Measurements from ENCODE around the gene VAMP5. TPM values are rescaled to one million over a fixed set of nuclear protein-coding genes. Genes with fewer than 3 reads are reported as not detected.

The VAMP5 gene
- total and polyA plus RNA-seq, 2 donors (not counting 3 experiments of a cell fraction or from before 2014, with no cell fraction given) = 186 to 624 TPM

GRCh38 chr2:85580206-85580605 lies 4.0 kb upstream of the VAMP5 start:
- Histone ChIP-seq H2AFZ (ENCODE audit: low read depth, low read length) (no peak overlapping the region), H3K79me2 (ENCODE audit: control insufficient read depth, insufficient read depth, low read length) (no peaks in the 10 kb centered on the region), H3K9ac (replicated peaks; ENCODE audit: extremely low read depth, insufficient read depth, low read length) (no peak overlapping the region), H3K4me2 (ENCODE audit: insufficient read depth, low read length) (no peak overlapping the region), H3K4me1 (ENCODE audit: control insufficient read depth, extremely low read depth, insufficient read depth, low read length) (peaks cover 31% of the 10 kb centered on the region), H3K9me1 (replicated peaks; ENCODE audit: control insufficient read depth, extremely low read depth, insufficient read depth, low read length) (no peaks in the 10 kb centered on the region), H3K27ac (ENCODE audit: insufficient read depth, low read depth, low read length) (no peak overlapping the region), H4K20me1 (replicated peaks; ENCODE audit: control insufficient read depth, extremely low read depth, insufficient read depth, low read length) (no peaks in the 10 kb centered on the region), H3K27me3 (ENCODE audit: control insufficient read depth in 2 of 2, insufficient read depth in 2 of 2, low read length in 2 of 2) (no peaks in the 10 kb centered on the region), H3K4me3 (replicated peaks in 1 of 3; ENCODE audit: insufficient read depth in 1 of 3, low read depth in 1 of 3, low read length in 3 of 3) (no peak overlapping the region), H3K9me3 (replicated peaks; ENCODE audit: control insufficient read depth, insufficient read depth, low read length) (no peaks in the 10 kb centered on the region), H3K36me3 (ENCODE audit: control insufficient read depth in 2 of 2, extremely low read depth in 1 of 2, insufficient read depth in 2 of 2, low read length in 2 of 2) (no peaks in the 10 kb centered on the region)
- intact Hi-C loops (cut with micrococcal nuclease) (no loop called here), dilution Hi-C loops (cut with MboI; ENCODE audit: extremely low pct_ligation_motif_present, low sequenced_read_pairs) (no loop called here)
- POLR2A ChIA-PET = no interaction called here
- BruUV-seq (replicated peaks) = no TSS peak
- FAIRE-seq (no peak), DNase-seq (ENCODE audit: low read depth, low spot score) (no peak)
- TF ChIP-seq GATA2 (IDR thresholded peaks at IDR 0.05; ENCODE audit: insufficient read depth, insufficient read length, low read depth, low read length) = no peak
- TF ChIP-seq POLR2AphosphoS5 (IDR thresholded peaks at IDR 0.05; ENCODE audit: insufficient read depth, low read depth, low read length) = no peak
- TF ChIP-seq, protein P1, sequence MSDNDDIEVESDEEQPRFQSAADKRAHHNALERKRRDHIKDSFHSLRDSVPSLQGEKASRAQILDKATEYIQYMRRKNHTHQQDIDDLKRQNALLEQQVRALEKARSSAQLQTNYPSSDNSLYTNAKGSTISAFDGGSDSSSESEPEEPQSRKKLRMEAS (IDR thresholded peaks at IDR 0.05; ENCODE audit: insufficient read depth, insufficient read length) = no peak
- no peak for TF ChIP-seq JUN (IDR thresholded peaks at IDR 0.05; ENCODE audit: borderline replicate concordance, insufficient read depth, insufficient read length, low read depth)
- no peak for TF ChIP-seq POLR2A (IDR thresholded peaks at IDR 0.05; ENCODE audit: low read depth, low read length)
- no peak for TF ChIP-seq MYC (IDR thresholded peaks at IDR 0.05; ENCODE audit: low read depth, low read length)
- no peak for TF ChIP-seq FOS (IDR thresholded peaks at IDR 0.05; ENCODE audit: borderline replicate concordance, insufficient read depth, low read length)
- no peak for TF ChIP-seq EZH2 (IDR thresholded peaks at IDR 0.05; ENCODE audit: borderline replicate concordance, low read depth, low read length, severe bottlenecking)
- TF ChIP-seq, protein P2, sequence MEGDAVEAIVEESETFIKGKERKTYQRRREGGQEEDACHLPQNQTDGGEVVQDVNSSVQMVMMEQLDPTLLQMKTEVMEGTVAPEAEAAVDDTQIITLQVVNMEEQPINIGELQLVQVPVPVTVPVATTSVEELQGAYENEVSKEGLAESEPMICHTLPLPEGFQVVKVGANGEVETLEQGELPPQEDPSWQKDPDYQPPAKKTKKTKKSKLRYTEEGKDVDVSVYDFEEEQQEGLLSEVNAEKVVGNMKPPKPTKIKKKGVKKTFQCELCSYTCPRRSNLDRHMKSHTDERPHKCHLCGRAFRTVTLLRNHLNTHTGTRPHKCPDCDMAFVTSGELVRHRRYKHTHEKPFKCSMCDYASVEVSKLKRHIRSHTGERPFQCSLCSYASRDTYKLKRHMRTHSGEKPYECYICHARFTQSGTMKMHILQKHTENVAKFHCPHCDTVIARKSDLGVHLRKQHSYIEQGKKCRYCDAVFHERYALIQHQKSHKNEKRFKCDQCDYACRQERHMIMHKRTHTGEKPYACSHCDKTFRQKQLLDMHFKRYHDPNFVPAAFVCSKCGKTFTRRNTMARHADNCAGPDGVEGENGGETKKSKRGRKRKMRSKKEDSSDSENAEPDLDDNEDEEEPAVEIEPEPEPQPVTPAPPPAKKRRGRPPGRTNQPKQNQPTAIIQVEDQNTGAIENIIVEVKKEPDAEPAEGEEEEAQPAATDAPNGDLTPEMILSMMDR (IDR thresholded peaks at IDR 0.05; ENCODE audit: extremely low read depth in 1 of 2, insufficient read depth in 1 of 2, low read depth in 1 of 2, low read length in 2 of 2) = no peak
- CTCF ChIA-PET = interaction anchor here (2.4 kb wide), 1 partner anchor 30 kb away, joined by 5 read pairs; no protein-coding TSS in a partner anchor
